Osteocyte (in vitro differentiated cells): ENCODE data around the gene CFAP46. TPM values are rescaled to one million over a fixed set of nuclear protein-coding genes. Genes with fewer than 3 reads are reported as not detected.
A peak's percentile ranks its signal among the peaks of the same experiment; 100 is the strongest.

Experiments
- DNase-seq: peaks from one replicate; pipeline ENCODE4 v3.0.0; 2021; ENCODE audit warnings: mixed read lengths; ENCODE audit not compliant: unreplicated experiment; ENCODE audit errors: extremely low spot score
- H3K27ac Mint-ChIP-seq: one replicate; pipeline ENCODE4 v1.8.0; 2021; ENCODE audit warnings: mild to moderate bottlenecking, mixed read lengths; ENCODE audit not compliant: unreplicated experiment
- H3K27me3 Mint-ChIP-seq: one replicate; pipeline ENCODE4 v1.8.0; 2021; ENCODE audit warnings: mixed read lengths; ENCODE audit not compliant: unreplicated experiment
- H3K36me3 Mint-ChIP-seq: one replicate; pipeline ENCODE4 v1.8.0; 2021; ENCODE audit warnings: mixed read lengths; ENCODE audit not compliant: unreplicated experiment
- H3K4me1 Mint-ChIP-seq: one replicate; pipeline ENCODE4 v1.8.0; 2021; ENCODE audit warnings: mixed read lengths; ENCODE audit not compliant: unreplicated experiment
- H3K4me3 Mint-ChIP-seq: one replicate; pipeline ENCODE4 v1.8.0; 2021; ENCODE audit warnings: mild to moderate bottlenecking, moderate library complexity, mixed read lengths; ENCODE audit not compliant: unreplicated experiment
- H3K9me3 Mint-ChIP-seq: one replicate; pipeline ENCODE4 v1.8.0; 2021; ENCODE audit warnings: mixed read lengths; ENCODE audit not compliant: unreplicated experiment
- total RNA-seq: library from RNA; stranded (reverse); gene quantifications from 2 replicates; pipeline ENCODE4 v1.2.1, GENCODE V29; 2021
- TF ChIP-seq, protein P1 (sequence below): fragments of 200-600 bp; sonication (generic); IDR thresholded peaks from 2 replicates; pipeline ENCODE4 v1.5.0; 2021; ENCODE audit warnings: antibody characterized with exemption, mild to moderate bottlenecking, moderate library complexity

CFAP46 gene
- total RNA-seq, 1 donor from 2014 or later, result 0.56 TPM

- Mint-ChIP-seq H3K27ac (no peak overlapping the region), H3K4me1 (no peaks in the 10 kb centered on the region), H3K36me3 (no peaks in the 10 kb centered on the region), H3K27me3 (peaks cover 27% of the 10 kb centered on the region), H3K4me3 (no peak overlapping the region), H3K9me3 (no peaks in the 10 kb centered on the region)
- TF ChIP-seq, protein P1, sequence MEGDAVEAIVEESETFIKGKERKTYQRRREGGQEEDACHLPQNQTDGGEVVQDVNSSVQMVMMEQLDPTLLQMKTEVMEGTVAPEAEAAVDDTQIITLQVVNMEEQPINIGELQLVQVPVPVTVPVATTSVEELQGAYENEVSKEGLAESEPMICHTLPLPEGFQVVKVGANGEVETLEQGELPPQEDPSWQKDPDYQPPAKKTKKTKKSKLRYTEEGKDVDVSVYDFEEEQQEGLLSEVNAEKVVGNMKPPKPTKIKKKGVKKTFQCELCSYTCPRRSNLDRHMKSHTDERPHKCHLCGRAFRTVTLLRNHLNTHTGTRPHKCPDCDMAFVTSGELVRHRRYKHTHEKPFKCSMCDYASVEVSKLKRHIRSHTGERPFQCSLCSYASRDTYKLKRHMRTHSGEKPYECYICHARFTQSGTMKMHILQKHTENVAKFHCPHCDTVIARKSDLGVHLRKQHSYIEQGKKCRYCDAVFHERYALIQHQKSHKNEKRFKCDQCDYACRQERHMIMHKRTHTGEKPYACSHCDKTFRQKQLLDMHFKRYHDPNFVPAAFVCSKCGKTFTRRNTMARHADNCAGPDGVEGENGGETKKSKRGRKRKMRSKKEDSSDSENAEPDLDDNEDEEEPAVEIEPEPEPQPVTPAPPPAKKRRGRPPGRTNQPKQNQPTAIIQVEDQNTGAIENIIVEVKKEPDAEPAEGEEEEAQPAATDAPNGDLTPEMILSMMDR, result no peak
- peak; percentile 81 for DNase-seq
Observed at GRCh38 chr10:132868995-132869394, 73.4 kb downstream of the CFAP46 start.

GRCh38 chr10:132867801-132868644 is 74.3 kb downstream of the CFAP46 start:
- Mint-ChIP-seq H3K27ac (no peak overlapping the region), H3K4me3 (no peak overlapping the region), H3K36me3 (no peaks in the 10 kb centered on the region), H3K9me3 (no peaks in the 10 kb centered on the region), H3K4me1 (no peaks in the 10 kb centered on the region), H3K27me3 (peaks cover 19% of the 10 kb centered on the region)
- peak; percentile 85 for DNase-seq
- TF ChIP-seq, protein P1, result no peak

DNA sequence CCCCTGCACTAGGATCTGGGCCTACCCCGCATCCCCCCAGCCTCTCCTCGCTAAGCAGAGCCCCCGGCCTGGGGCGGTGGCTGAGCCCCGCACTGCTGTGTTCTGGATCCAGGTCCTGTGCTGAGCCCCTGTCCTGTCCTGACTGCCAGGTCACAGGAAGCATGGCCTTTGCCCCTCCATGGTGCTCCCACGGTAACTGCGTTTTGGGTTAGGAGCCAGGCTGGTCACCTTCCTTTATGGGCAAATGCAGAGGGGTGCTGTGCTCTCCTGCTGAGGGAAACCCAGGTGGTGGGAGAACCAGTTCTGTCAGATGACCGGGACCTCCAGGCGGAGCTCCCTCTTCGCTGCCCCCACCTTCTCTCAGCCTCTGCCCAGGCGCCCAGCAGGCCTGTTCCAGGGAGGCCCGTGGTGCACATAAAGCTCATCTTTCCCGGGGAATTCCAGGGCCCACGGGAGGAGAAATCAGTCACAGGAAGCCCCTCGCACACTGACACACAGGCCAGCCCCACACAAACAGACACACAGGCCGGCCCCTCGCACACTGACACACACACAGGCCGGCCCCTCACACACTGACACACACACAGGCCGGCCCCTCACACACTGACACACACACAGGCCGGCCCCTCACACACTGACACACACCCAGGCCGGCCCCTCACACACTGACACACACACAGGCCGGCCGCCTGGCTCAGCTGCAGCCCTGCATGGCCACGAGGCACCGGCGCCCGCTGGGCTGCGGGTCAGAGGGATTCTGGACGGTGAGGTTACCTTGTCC is 75.6 kb downstream of the CFAP46 start:
- Mint-ChIP-seq H3K9me3 (no peaks in the 10 kb centered on the region), H3K27me3 (peaks cover 17% of the 10 kb centered on the region), H3K27ac (no peak overlapping the region), H3K4me3 (no peak overlapping the region), H3K36me3 (no peaks in the 10 kb centered on the region), H3K4me1 (no peaks in the 10 kb centered on the region)
- DNase-seq, result peak; percentile 82
- TF ChIP-seq, protein P1, result no peak

- H3K27me3 Mint-ChIP-seq, result peaks cover 13% of the 10 kb centered on the region
- H3K9me3 Mint-ChIP-seq, result no peaks in the 10 kb centered on the region
- H3K36me3 Mint-ChIP-seq, result no peaks in the 10 kb centered on the region
- TF ChIP-seq, protein P1, result no peak
- H3K27ac Mint-ChIP-seq, result no peak overlapping the region
- H3K4me3 Mint-ChIP-seq, result no peak overlapping the region
- H3K4me1 Mint-ChIP-seq, result no peaks in the 10 kb centered on the region
- peak; percentile 78 for DNase-seq
Observed at GRCh38 chr10:132865851-132866600, 76.3 kb downstream of the CFAP46 start.
